ENCODE measurements around the gene ENTPD8. TPM values are rescaled to one million over a fixed set of nuclear protein-coding genes. Genes with fewer than 3 reads are reported as not detected.
A peak's percentile ranks its signal among the peaks of the same experiment; 100 is the strongest.

The ENTPD8 gene
- total and polyA plus RNA-seq, 2 of the 13 experiments (the other 11 are each of a cell fraction or from before 2014, with no cell fraction given) = 0.26 to 0.44 TPM

DNA sequence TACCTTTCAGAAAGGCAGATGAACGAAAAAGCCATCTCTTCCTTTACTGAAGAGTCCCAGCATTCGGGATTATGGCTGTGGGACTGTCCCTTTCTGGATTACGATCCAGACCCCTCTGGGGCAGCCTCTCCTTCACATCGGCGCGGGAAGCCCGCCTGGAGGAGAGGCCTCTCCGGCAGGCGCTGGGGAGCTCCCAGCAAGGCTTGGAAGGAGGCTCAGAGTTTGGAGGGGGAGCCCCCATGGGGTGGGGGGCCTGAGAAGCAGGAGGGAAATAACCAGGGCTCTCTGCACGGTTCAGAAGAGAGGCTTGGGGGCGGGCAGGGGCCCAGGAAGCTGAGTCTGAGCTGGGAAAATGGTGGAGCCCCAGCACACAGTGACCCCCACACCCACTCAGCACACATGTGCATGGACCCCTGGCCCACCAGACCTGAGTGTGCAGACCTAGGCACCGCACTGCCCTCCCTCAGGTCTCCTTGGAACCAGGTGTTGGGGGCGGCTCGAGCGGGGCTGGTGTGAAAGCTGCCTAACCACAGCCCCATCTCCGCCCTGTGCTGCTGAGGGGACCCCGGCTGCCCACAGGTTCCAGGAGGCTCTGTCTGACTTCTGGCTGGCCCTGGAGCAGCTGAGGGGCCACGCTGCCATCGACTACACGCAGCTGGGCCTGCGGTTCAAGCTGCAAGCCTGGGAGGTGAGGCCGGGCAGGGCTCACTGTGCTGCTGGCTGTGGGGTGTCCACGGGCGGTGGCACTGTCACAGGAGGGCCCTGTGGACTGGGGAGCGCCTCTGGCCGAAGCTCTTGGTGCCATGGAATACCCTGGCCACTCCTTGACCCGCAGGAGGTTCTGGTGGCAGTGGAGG is 13.5 kb downstream of the ENTPD8 start:
- 88% methylated on average over 12 of the region's 27 CpGs for WGBS (ENCODE audit: low lambda C conversion rate)
- Histone ChIP-seq H3K36me3 (replicated peaks in 1 of 2; ENCODE audit: control insufficient read depth in 1 of 2, insufficient read depth in 2 of 2, low read length in 2 of 2) (no peaks in the 10 kb centered on the region), H3K9ac (ENCODE audit: insufficient read depth, low read depth, low read length) (no peak overlapping the region), H3K4me3 (replicated peaks in 1 of 3; ENCODE audit: insufficient read depth in 1 of 3, low read depth in 2 of 3, low read length in 3 of 3) (no peak overlapping the region), H2AFZ (ENCODE audit: low read length) (no peak overlapping the region), H3K9me3 (ENCODE audit: low read length) (no peaks in the 10 kb centered on the region), H3K4me2 (ENCODE audit: low read depth, low read length) (no peak overlapping the region), H4K20me1 (ENCODE audit: insufficient read depth, low read length) (no peaks in the 10 kb centered on the region), H3K27ac (ENCODE audit: extremely low read length, insufficient read depth, low read length) (no peak overlapping the region), H3K4me1 (ENCODE audit: insufficient read depth, low read length) (peaks cover 12% of the 10 kb centered on the region), H3K79me2 (ENCODE audit: insufficient read depth, low read length) (no peaks in the 10 kb centered on the region), H3K27me3 (ENCODE audit: control insufficient read depth in 1 of 2, insufficient read depth in 2 of 2, low read length in 2 of 2) (no peaks in the 10 kb centered on the region)
- ChIA-PET CTCF (ENCODE audit: low intra/inter-chr PET ratio, low total read pairs) (no interaction called here), POLR2A (no interaction called here)
- intact Hi-C loops (cut with micrococcal nuclease; ENCODE audit: unreplicated experiment) = no loop called here
- TF ChIP-seq, protein P1, sequence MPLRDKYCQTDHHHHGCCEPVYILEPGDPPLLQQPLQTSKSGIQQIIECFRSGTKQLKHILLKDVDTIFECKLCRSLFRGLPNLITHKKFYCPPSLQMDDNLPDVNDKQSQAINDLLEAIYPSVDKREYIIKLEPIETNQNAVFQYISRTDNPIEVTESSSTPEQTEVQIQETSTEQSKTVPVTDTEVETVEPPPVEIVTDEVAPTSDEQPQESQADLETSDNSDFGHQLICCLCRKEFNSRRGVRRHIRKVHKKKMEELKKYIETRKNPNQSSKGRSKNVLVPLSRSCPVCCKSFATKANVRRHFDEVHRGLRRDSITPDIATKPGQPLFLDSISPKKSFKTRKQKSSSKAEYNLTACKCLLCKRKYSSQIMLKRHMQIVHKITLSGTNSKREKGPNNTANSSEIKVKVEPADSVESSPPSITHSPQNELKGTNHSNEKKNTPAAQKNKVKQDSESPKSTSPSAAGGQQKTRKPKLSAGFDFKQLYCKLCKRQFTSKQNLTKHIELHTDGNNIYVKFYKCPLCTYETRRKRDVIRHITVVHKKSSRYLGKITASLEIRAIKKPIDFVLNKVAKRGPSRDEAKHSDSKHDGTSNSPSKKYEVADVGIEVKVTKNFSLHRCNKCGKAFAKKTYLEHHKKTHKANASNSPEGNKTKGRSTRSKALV (CRISPR knock-in tag; IDR thresholded peaks at IDR 0.05) = no peak
- TF ChIP-seq, protein P2, sequence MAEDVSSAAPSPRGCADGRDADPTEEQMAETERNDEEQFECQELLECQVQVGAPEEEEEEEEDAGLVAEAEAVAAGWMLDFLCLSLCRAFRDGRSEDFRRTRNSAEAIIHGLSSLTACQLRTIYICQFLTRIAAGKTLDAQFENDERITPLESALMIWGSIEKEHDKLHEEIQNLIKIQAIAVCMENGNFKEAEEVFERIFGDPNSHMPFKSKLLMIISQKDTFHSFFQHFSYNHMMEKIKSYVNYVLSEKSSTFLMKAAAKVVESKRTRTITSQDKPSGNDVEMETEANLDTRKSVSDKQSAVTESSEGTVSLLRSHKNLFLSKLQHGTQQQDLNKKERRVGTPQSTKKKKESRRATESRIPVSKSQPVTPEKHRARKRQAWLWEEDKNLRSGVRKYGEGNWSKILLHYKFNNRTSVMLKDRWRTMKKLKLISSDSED (CRISPR knock-in tag; IDR thresholded peaks at IDR 0.05) = no peak
- TF ChIP-seq AGO2 (optimal IDR thresholded peaks at IDR 0.05; ENCODE audit: low read depth, low read length) (peak; percentile 82), AKAP8 (CRISPR knock-in tag; IDR thresholded peaks at IDR 0.05) (0 out of 2 replicates have a peak, but pooled peaks have one; percentile 56), ZNF501 (CRISPR knock-in tag; IDR thresholded peaks at IDR 0.05) (no peak), PBX3 (CRISPR knock-in tag; IDR thresholded peaks at IDR 0.05; ENCODE audit: borderline replicate concordance) (no peak), IKZF1 (IDR thresholded peaks at IDR 0.05) (no peak), SMYD3 (CRISPR knock-in tag; IDR thresholded peaks at IDR 0.05) (no peak), ARID3A (IDR thresholded peaks at IDR 0.05; ENCODE audit: low read depth, low read length) (no peak), ZNF329 (CRISPR knock-in tag; IDR thresholded peaks at IDR 0.05; ENCODE audit: low read depth) (no peak), YEATS4 (CRISPR knock-in tag; IDR thresholded peaks at IDR 0.05; ENCODE audit: borderline replicate concordance) (no peak), HNRNPL (IDR thresholded peaks at IDR 0.05; ENCODE audit: low read depth, low read length) (0 out of 2 replicates have a peak, but pooled peaks have one; percentile 67), HOXA7 (CRISPR knock-in tag; IDR thresholded peaks at IDR 0.05) (no peak)
- TF ChIP-seq, protein P3, sequence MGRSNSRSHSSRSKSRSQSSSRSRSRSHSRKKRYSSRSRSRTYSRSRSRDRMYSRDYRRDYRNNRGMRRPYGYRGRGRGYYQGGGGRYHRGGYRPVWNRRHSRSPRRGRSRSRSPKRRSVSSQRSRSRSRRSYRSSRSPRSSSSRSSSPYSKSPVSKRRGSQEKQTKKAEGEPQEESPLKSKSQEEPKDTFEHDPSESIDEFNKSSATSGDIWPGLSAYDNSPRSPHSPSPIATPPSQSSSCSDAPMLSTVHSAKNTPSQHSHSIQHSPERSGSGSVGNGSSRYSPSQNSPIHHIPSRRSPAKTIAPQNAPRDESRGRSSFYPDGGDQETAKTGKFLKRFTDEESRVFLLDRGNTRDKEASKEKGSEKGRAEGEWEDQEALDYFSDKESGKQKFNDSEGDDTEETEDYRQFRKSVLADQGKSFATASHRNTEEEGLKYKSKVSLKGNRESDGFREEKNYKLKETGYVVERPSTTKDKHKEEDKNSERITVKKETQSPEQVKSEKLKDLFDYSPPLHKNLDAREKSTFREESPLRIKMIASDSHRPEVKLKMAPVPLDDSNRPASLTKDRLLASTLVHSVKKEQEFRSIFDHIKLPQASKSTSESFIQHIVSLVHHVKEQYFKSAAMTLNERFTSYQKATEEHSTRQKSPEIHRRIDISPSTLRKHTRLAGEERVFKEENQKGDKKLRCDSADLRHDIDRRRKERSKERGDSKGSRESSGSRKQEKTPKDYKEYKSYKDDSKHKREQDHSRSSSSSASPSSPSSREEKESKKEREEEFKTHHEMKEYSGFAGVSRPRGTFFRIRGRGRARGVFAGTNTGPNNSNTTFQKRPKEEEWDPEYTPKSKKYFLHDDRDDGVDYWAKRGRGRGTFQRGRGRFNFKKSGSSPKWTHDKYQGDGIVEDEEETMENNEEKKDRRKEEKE (IDR thresholded peaks at IDR 0.05) = no peak
- no TSS peak for BruUV-seq (replicated peaks)
- no peak for FAIRE-seq
- no peak for DNase-seq (ENCODE audit: low spot score)
- no peak for ATAC-seq
- in situ Hi-C loops (cut with HindIII; ENCODE audit: extremely low pct_ligation_motif_present, low pct_unique_long_range_greater_than_20kb) = no loop called here
